Measurements from ENCODE around the gene TMEM266. TPM values are rescaled to one million over a fixed set of nuclear protein-coding genes. Genes with fewer than 3 reads are reported as not detected.

TMEM266 gene
- total and polyA plus RNA-seq, 8 donors = 1.9 to 5.5 (median 4.2) TPM

DNA sequence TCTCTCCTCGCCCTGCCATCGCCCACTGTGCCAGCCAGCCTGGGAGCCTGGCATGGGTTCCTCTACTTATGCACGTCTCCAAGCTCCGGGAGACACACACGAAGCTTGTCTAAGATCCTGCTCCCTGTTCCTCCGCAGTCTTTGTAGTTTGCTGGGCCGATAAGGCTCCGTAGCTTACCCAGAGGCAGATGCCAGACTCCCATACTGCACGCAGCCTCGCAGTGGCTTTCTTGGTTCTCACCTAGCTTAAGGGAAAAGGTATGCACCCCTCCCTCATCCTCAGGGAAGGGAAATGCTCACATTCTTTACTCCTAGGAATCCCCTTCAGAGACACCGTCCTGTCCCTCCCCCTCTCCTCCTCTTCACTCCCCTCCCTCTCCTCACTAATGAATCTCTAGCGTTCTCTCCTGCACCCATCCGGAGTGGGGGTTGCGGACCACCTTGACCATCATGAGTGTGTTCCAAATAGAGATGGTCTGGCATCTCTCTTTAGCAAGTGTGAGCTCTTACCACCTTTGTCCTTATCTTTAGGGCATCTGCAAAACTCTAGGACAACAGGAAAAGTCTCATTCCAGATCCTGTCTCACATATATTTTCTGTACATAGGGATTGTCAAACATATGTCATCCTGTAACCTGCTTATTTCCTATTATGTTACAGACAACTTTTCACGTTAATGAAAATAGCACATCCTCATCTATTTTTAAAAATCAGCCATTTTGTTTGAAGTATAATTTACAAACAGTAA, 56.5 kb downstream of the TMEM266 start:
- Histone ChIP-seq H3K27me3 (no peaks in the 10 kb centered on the region), H3K36me3 (no peaks in the 10 kb centered on the region), H3K4me1 (peaks cover 0 to 10% (median 0%) of the 10 kb centered on the region in 3 donors), H3K4me3 (no peak overlapping the region), H3K9me3 (no peaks in the 10 kb centered on the region), H3K27ac (peak overlapping the region in 2 of 4 donors; percentile 13 to 30)
- peak; percentile 50 to 70 (median 60) for ATAC-seq
- peak in 2 of 6 donors; percentile 28 to 39 for DNase-seq
- no peak for TF ChIP-seq CTCF (IDR thresholded peaks at IDR 0.05)
- no peak for FAIRE-seq
- intact Hi-C loops (cut with DNase I) = no loop called here
- 27 to 28% methylated on average over 15 of the region's 15 CpGs for WGBS, 2 donors

DNA sequence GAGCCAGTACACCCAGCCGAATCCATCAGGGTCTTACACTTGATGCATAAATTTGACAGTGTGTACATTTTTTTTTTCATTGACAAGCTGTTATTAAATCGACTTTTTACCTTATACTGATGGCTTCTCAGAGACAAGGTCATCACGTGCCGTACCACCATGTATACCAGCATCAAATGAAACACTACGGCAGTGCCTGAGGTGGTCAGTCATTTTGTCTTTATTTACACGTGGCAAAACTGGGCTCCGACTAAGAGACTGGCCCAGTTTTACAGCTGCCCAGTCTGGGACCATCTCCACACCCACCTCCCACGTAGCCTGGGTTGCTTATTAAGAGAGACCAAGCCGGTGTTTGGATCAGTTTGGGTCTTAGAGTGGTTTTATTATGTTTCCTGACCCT, 57.4 kb downstream of the TMEM266 start:
- H3K4me1 ChIP-seq = peaks cover 3 to 11% (median 5%) of the 10 kb centered on the region in 3 donors
- no peak for TF ChIP-seq CTCF (IDR thresholded peaks at IDR 0.05)
- H3K36me3 ChIP-seq = no peaks in the 10 kb centered on the region
- intact Hi-C loops (cut with DNase I) = no loop called here
- H3K27me3 ChIP-seq = no peaks in the 10 kb centered on the region
- H3K27ac ChIP-seq = no peak overlapping the region
- ATAC-seq = no peak
- no peak for DNase-seq
- no peak for FAIRE-seq
- no peaks in the 10 kb centered on the region for H3K9me3 ChIP-seq
- no peak overlapping the region for H3K4me3 ChIP-seq
- WGBS, 2 donors = 60 to 62% methylated on average over 9 of the region's 9 CpGs

DNA sequence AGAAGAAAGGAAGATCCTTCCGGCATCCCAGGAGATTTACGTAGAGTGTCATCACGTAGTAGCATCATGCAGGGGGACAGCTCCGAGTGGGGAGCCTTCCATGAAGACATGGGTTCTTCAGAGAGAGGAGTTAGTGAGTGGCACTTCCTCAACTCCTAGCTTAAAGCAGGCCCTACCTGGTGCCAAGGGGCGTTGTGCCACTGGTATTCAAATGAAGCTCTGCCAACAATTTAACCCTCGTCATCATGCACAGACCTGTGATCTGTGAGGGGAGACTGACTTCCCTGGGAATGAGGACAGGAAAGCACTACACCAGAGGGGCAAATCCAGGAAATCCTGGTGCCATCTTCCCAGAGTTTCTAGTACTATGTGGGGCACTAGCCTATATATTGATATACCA, 59.0 kb downstream of the TMEM266 start:
- Histone ChIP-seq H3K4me1 (peaks cover 7 to 21% (median 10%) of the 10 kb centered on the region in 3 donors), H3K27ac (no peak overlapping the region), H3K36me3 (no peaks in the 10 kb centered on the region), H3K9me3 (no peaks in the 10 kb centered on the region), H3K4me3 (no peak overlapping the region), H3K27me3 (no peaks in the 10 kb centered on the region)
- no peak for DNase-seq
- intact Hi-C loops (cut with DNase I) = loop anchor here in 1 of 3 donors (2.0 kb wide), 1 partner anchor 38 kb away; no protein-coding TSS in a partner anchor
- WGBS, 2 donors = 70 to 71% methylated on average over 6 of the region's 6 CpGs
- no peak for ATAC-seq
- no peak for FAIRE-seq
- TF ChIP-seq CTCF (IDR thresholded peaks at IDR 0.05) = no peak

DNA sequence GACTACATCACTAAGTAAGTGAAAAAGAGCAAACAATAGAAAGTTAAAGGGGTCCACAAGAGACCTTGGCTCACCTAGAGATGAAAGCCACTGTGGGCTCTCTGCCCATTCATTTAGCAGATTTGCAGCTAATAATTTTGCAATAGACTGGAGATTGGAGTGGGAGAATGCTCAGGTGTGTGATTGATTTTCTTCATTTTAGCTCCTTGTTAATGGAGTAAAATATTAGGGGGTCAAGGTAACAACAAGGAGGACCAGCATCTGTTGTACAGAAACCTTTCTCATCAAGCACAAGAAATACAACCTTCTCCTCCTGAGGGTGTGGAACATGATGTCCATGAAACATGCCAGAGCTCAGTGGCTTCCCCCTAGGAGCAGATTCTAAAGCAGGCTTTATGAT, 63.2 kb downstream of the TMEM266 start:
- Histone ChIP-seq H3K36me3 (no peaks in the 10 kb centered on the region), H3K27me3 (no peaks in the 10 kb centered on the region), H3K9me3 (no peaks in the 10 kb centered on the region), H3K27ac (peak overlapping the region; percentile 41 to 75 (median 60)), H3K4me3 (no peak overlapping the region), H3K4me1 (peaks cover 7 to 19% (median 19%) of the 10 kb centered on the region in 3 donors)
- FAIRE-seq (no peak), DNase-seq (peak in 3 of 6 donors; percentile 18 to 63 (median 55)), ATAC-seq (peak; percentile 31 to 53 (median 37))
- TF ChIP-seq CTCF (IDR thresholded peaks at IDR 0.05) = no peak
- intact Hi-C loops (cut with DNase I) = no loop called here

DNA sequence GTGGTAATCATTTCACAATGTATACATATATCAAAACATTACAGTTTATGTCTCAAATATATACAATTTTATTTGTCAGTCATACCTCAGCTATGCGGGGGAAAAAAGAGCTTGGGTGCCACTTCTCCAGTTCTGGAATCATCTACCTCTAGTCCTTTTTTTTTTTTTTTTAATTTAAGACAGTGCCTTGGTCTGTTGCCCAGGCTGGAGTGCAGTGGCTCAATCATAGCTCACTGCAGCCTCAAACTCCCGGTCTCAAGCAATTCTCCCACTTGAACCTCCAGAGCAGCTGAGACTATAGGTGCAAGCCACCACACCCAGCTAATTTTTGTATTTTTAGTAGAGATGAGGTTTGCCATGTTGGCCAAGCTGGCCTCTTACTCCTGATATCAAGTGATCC, 67.4 kb downstream of the TMEM266 start:
- 27 to 39% methylated on average over 2 of the region's 2 CpGs for WGBS, 2 donors
- DNase-seq = no peak
- no peaks in the 10 kb centered on the region for H3K36me3 ChIP-seq
- no peaks in the 10 kb centered on the region for H3K27me3 ChIP-seq
- peak overlapping the region in 2 of 4 donors; percentile 9 to 30 for H3K4me3 ChIP-seq
- TF ChIP-seq CTCF (IDR thresholded peaks at IDR 0.05) = no peak
- H3K27ac ChIP-seq = peak overlapping the region in 3 of 4 donors; percentile 20 to 68 (median 64)
- no peak for FAIRE-seq
- intact Hi-C loops (cut with DNase I) = no loop called here
- ATAC-seq = peak; percentile 39 to 67 (median 49)
- H3K4me1 ChIP-seq = peaks cover 4 to 23% (median 20%) of the 10 kb centered on the region in 3 donors
- H3K9me3 ChIP-seq = no peaks in the 10 kb centered on the region

Data from pancreas (tissue), 10 donors.